Lower leg skin (tissue), 3 donors: ENCODE results near the gene ESPN.

Source experiments
- POLR2A ChIP-seq, 2 donors: fragments of 450-650 bp; IDR thresholded peaks; one replicate each; pipeline ENCODE4 v1.6.1; 2016 to 2017; ENCODE audit warnings: antibody characterized with exemption in 2 of 2, mild to moderate bottlenecking in 1 of 2, moderate library complexity in 1 of 2
- TF ChIP-seq, protein P1 (sequence below), 3 donors: fragments of 450-650 bp; IDR thresholded peaks; one replicate each; pipeline ENCODE4 v1.5.1; 2016; ENCODE audit warnings: antibody characterized with exemption in 3 of 3, mild to moderate bottlenecking in 3 of 3, moderate library complexity in 2 of 3

DNA sequence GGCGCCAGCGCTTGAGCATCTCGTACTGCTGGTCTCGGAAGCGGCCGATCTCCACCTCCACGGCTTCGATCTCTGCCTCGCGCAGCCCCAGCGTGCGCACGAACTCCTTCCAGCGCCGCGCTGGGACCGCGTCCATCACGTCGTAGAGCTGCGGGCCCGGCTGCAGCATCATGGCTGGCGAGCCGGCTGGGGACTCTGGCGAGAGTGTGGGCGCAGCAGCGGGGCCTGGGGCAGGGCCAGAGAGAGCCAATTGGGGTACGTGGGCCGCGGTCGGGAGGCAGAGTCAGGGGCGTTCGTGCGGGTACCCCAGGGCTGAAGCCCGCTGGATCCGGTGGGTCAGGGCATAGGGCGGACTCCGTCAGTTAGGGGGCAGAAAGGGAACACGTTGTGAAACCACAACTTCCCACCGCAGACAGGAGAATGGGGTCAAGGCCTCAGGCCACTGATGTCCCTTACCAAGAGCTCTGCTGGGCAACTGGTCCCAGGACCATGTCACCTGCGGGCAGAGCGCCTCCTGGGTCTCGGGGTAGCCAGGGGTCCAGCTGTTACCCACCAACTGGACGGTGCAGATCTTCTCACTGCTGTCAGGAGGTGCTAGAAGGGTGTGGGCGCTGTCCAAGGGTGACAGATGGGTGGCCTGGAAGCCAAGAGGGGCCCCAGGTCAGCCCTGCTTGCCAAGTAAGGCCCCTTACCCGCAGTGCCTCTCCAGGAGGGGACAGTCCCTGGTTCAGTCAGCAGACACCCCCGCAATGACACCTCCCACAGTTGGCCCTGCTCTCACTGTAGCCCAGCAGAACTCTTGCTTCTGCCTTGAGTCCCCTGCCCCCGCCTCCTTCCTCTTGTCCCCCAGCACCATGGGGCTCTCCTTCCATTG lies 37.2 kb downstream of the ESPN start:
- no peak for TF ChIP-seq POLR2A (IDR thresholded peaks at IDR 0.05)
- TF ChIP-seq, protein P1, sequence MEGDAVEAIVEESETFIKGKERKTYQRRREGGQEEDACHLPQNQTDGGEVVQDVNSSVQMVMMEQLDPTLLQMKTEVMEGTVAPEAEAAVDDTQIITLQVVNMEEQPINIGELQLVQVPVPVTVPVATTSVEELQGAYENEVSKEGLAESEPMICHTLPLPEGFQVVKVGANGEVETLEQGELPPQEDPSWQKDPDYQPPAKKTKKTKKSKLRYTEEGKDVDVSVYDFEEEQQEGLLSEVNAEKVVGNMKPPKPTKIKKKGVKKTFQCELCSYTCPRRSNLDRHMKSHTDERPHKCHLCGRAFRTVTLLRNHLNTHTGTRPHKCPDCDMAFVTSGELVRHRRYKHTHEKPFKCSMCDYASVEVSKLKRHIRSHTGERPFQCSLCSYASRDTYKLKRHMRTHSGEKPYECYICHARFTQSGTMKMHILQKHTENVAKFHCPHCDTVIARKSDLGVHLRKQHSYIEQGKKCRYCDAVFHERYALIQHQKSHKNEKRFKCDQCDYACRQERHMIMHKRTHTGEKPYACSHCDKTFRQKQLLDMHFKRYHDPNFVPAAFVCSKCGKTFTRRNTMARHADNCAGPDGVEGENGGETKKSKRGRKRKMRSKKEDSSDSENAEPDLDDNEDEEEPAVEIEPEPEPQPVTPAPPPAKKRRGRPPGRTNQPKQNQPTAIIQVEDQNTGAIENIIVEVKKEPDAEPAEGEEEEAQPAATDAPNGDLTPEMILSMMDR (IDR thresholded peaks at IDR 0.05) = no peak
